ENCODE data around the gene FRMPD1.

FRMPD1 gene

DNA sequence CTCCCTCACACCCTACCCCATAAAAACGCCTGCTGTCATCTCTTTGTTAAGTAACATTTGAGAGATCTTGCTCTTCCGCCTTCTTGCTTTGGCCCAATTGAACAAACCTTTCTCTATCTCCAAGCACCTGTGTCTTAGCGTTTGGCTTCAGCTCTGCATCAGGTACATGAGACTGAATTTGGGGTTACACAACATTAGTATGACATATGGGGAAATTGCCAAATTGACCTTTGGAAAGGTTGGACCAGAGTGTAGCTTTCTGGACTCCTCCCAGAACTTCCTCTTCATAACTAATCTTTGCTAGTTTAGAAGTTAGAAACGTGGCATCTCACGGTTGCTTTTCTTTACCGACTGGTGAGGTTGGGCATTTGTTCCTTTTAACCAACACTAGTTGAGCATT is 137.6 kb downstream of the FRMPD1 start:
- DNase-seq = no peak

DNA sequence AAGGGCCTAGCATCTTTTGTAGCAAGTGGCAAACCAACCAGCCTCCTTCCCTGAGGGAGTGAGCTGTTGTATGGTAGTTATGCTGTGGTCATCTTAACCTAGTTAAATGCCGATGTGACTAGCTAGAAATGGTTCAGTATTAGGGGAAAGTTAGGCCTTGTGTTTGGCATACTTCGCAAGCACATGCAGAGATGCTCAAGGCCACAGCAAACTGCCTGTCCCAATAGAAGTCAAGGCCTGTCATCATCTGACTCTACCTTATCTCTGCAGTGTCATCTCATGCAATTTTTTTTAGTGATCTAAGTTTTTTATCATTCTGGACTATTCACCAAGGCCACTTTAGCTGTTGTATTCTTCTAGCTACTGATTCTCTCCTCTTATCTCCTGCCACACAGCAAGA is 139.3 kb downstream of the FRMPD1 start:
- DNase-seq = no peak

DNA sequence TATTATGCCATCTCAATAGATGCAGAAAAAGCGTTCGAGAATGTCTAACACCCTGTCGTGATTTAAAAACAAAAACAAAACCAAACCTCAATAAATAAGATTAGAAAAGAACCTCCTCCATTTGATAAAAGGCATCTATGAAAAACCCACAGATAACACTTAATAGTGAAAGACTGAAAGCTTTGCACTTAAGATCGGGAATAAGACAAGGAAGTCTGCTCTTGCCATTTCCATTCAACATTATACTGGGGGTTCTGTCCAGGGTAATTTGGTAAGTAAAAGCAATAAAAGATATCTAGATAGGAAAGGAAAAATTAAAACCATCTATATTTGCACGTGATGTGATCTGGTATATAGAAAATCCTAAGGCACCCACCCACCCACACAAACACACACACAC is 141.4 kb downstream of the FRMPD1 start:
- DNase-seq = no peak

DNA sequence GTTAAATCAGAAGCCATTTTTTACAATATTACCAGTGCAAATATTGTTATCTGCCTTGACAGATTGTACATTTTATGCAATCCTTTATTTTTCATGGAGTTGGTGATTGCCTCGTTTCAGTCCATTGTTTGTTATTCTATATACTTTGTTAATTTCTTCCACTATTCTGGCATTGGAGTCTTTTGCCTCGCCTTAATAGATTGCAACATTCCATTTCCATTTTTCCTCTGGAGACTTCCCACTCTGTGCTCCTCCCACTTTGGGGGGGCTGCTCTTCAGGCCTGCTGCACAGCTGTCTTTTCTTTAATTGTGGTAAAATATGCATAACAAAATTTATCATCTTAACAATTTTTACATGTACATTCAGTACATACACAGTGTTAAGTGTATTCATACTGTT is 145.5 kb downstream of the FRMPD1 start:
- DNase-seq = no peak

All from Kasumi-1 (cell line).